HG03175 (cell line): ENCODE measurements around the gene TRIM66.

Source experiments
- ATAC-seq: cut with Tn5 transposase; IDR thresholded peaks from one replicate; pipeline ENCODE4 v1.9.1; 2021; ENCODE audit warnings: mild to moderate bottlenecking, moderate library complexity; ENCODE audit not compliant: unreplicated experiment

Gene TRIM66

GRCh38 chr11:8661001-8661795 is 21.3 kb downstream of the TRIM66 start:
- ATAC-seq: no peak

GRCh38 chr11:8658321-8659057 is 24.0 kb downstream of the TRIM66 start:
- ATAC-seq: no peak

- no peak for ATAC-seq
Measured at GRCh38 chr11:8656291-8656690, 26.2 kb downstream of the TRIM66 start.

GRCh38 chr11:8654503-8654902 is 28.0 kb downstream of the TRIM66 start:
- ATAC-seq: no peak

- no peak for ATAC-seq
Measured at GRCh38 chr11:8652140-8652539, 30.3 kb downstream of the TRIM66 start.

GRCh38 chr11:8650401-8650990 is 32.0 kb downstream of the TRIM66 start:
- ATAC-seq: no peak

GRCh38 chr11:8649361-8649760 is 33.1 kb downstream of the TRIM66 start:
- no peak for ATAC-seq

GRCh38 chr11:8646873-8647272 is 35.6 kb downstream of the TRIM66 start:
- no peak for ATAC-seq

- ATAC-seq: no peak
Measured at GRCh38 chr11:8642196-8642841, 40.1 kb downstream of the TRIM66 start.

GRCh38 chr11:8641332-8641731 is 41.1 kb downstream of the TRIM66 start:
- no peak for ATAC-seq

- no peak for ATAC-seq
Measured at GRCh38 chr11:8640267-8640906, 42.1 kb downstream of the TRIM66 start.

GRCh38 chr11:8639655-8640054 is 42.8 kb downstream of the TRIM66 start:
- no peak for ATAC-seq

GRCh38 chr11:8638300-8638699 is 44.2 kb downstream of the TRIM66 start:
- ATAC-seq: no peak

- ATAC-seq: no peak
Measured at GRCh38 chr11:8636127-8636526, 46.3 kb downstream of the TRIM66 start.

- ATAC-seq: no peak
Measured at GRCh38 chr11:8634498-8634897, 48.0 kb downstream of the TRIM66 start.

GRCh38 chr11:8631395-8632118 is 50.9 kb downstream of the TRIM66 start:
- ATAC-seq: no peak

GRCh38 chr11:8624698-8625097 is 57.8 kb downstream of the TRIM66 start:
- no peak for ATAC-seq

- no peak for ATAC-seq
Measured at GRCh38 chr11:8621147-8621546, 61.3 kb downstream of the TRIM66 start.

GRCh38 chr11:8617063-8617462 is 65.4 kb downstream of the TRIM66 start:
- no peak for ATAC-seq

- no peak for ATAC-seq
Measured at GRCh38 chr11:8615291-8616032, 67.0 kb downstream of the TRIM66 start.
